Measurements from ENCODE around the gene ADIG. TPM values are rescaled to one million over a fixed set of nuclear protein-coding genes. Genes with fewer than 3 reads are reported as not detected.

ADIG gene
- total RNA-seq, 1 donor from 2014 or later: not detected

DNA sequence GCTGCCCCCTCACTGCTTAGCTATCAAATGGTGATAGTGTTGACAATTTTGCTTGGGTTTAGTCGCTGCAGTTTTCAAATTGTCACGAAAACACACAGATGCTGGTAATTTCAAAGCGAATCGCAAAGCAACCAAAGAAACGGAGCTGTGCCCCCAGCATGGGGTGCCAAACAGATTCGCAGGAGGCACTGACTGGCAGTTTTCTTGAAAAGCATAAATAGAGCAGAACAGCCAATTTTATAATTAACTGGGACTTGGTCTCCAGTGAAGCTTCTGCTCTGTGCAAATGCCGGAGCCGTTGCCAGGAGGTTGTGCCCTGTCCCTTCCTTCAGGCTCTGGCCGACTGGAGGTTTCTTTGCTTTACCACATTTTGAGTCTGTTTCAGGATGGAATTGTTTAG lies 39.4 kb downstream of the ADIG start:
- Histone ChIP-seq H3K4me1 (no peaks in the 10 kb centered on the region), H3K27me3 (ENCODE audit: low read depth) (peaks cover 80% of the 10 kb centered on the region), H3K27ac (replicated peaks) (no peak overlapping the region), H3K36me3 (no peaks in the 10 kb centered on the region), H3K4me3 (no peak overlapping the region), H3K9me3 (replicated peaks) (peaks cover 9% of the 10 kb centered on the region)
- no peak for DNase-seq
- TF ChIP-seq, protein P1, sequence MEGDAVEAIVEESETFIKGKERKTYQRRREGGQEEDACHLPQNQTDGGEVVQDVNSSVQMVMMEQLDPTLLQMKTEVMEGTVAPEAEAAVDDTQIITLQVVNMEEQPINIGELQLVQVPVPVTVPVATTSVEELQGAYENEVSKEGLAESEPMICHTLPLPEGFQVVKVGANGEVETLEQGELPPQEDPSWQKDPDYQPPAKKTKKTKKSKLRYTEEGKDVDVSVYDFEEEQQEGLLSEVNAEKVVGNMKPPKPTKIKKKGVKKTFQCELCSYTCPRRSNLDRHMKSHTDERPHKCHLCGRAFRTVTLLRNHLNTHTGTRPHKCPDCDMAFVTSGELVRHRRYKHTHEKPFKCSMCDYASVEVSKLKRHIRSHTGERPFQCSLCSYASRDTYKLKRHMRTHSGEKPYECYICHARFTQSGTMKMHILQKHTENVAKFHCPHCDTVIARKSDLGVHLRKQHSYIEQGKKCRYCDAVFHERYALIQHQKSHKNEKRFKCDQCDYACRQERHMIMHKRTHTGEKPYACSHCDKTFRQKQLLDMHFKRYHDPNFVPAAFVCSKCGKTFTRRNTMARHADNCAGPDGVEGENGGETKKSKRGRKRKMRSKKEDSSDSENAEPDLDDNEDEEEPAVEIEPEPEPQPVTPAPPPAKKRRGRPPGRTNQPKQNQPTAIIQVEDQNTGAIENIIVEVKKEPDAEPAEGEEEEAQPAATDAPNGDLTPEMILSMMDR (IDR thresholded peaks at IDR 0.05; ENCODE audit: borderline replicate concordance): no peak
- intact Hi-C loops (cut with micrococcal nuclease): no loop called here

DNA sequence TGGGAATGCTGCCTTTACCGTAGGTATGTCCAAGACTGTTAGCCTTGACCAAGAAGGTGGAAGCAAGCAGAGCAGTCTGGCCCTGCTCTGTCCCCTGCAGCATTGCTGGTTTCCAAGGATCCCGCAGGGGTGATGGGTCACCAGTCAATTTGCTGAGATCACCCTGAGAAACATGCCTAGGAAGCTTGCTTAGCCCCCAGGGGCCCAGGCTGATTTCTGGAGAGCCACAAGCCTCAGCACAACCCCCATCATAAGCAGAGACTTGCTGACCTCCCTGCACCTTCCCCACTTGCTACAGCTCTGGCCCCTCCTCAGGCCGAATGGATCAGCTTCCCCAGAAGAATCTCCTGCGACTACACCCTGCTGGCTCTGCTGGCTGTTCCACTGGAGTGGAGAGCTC lies 42.1 kb downstream of the ADIG start:
- TF ChIP-seq, protein P1 (IDR thresholded peaks at IDR 0.05; ENCODE audit: borderline replicate concordance): no peak
- Histone ChIP-seq H3K4me1 (no peaks in the 10 kb centered on the region), H3K4me3 (no peak overlapping the region), H3K9me3 (replicated peaks) (peaks cover 9% of the 10 kb centered on the region), H3K36me3 (no peaks in the 10 kb centered on the region), H3K27me3 (ENCODE audit: low read depth) (peaks cover 62% of the 10 kb centered on the region), H3K27ac (replicated peaks) (no peak overlapping the region)
- intact Hi-C loops (cut with micrococcal nuclease): no loop called here
- DNase-seq: no peak

DNA sequence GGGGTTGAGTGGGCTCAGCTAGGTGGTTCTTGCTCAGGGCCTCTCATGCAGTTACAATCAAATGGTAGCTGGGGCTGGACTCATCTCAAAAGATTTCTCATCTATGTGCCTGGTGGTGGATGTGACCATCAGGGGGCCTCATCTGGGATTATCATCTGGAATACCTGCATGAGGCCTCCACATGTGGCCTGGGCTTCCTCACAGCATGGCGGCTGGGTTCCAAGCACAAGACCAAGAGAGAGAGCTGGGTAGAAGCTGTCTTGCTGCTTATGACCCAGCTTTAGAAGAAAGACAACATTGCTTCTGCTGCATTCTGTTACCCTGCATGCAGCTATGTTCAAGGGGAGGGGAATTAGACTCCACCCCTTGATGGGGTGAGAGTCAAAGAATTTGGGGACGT lies 43.1 kb downstream of the ADIG start:
- TF ChIP-seq, protein P1 (IDR thresholded peaks at IDR 0.05; ENCODE audit: borderline replicate concordance): no peak
- peaks cover 9% of the 10 kb centered on the region for H3K9me3 ChIP-seq (replicated peaks)
- intact Hi-C loops (cut with micrococcal nuclease): no loop called here
- H3K4me3 ChIP-seq: no peak overlapping the region
- no peak for DNase-seq
- no peaks in the 10 kb centered on the region for H3K4me1 ChIP-seq
- no peaks in the 10 kb centered on the region for H3K36me3 ChIP-seq
- H3K27me3 ChIP-seq (ENCODE audit: low read depth): peaks cover 52% of the 10 kb centered on the region
- no peak overlapping the region for H3K27ac ChIP-seq (replicated peaks)

DNA sequence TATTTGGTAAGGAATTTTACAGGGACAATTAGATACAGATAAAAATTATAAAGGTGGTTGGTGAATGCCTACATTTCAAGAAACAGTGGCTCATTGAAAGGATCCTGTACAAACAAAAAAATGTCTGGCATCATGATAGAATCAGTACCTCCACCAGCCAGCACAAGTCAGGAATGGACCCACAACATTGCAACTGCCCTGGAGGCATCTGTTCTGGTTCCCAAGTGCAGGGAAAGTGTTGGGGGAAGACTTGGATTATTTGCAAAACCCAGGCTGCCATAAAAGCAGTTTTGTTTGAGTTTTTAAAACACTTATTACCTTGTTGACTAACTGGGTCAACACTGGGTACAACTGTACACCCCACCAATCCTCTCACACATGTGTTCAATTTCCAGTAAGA lies 44.9 kb downstream of the ADIG start:
- no peak for DNase-seq
- TF ChIP-seq, protein P1 (IDR thresholded peaks at IDR 0.05; ENCODE audit: borderline replicate concordance): no peak
- no peak overlapping the region for H3K4me3 ChIP-seq
- H3K9me3 ChIP-seq (replicated peaks): peaks cover 9% of the 10 kb centered on the region
- no peaks in the 10 kb centered on the region for H3K36me3 ChIP-seq
- no peaks in the 10 kb centered on the region for H3K4me1 ChIP-seq
- peaks cover 34% of the 10 kb centered on the region for H3K27me3 ChIP-seq (ENCODE audit: low read depth)
- no peak overlapping the region for H3K27ac ChIP-seq (replicated peaks)
- intact Hi-C loops (cut with micrococcal nuclease): no loop called here

DNA sequence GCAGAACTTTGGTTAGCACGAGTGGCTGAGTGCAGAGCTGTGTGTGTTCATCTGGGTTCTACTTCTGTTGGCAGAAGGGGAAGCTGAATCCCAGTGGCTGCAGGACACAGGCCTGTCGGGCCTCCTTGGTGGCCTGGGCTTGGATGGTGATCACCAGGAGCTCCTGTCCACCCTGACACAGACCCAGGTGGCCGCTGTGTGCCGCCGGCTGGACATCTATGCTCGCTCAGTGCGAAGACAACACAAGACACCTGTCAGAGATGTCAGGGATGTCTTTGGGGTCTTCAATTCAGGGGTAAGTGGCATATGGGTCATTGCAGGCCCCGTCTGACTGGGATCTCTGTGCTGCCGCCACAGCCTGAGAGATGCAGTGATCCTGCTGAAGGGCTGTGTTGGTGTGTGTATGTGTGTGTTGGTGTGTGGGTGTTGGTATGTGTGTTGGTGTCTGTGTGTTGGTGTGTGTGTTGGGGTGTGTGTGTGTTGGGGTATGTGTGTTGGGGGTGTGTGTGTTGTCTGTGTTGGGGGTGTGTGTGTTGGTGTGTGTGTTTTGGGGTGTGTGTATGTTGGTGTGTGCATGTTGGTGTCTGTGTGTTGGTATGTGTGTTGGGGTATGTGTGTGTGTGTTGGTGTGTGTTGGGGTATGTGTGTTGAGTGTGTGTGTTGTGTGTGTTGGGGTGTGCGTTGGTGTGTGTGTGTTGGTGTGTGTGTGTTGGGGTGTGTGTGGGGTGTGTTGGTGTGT lies 46.1 kb downstream of the ADIG start:
- no peaks in the 10 kb centered on the region for H3K36me3 ChIP-seq
- TF ChIP-seq, protein P1 (IDR thresholded peaks at IDR 0.05; ENCODE audit: borderline replicate concordance): no peak
- H3K4me1 ChIP-seq: no peaks in the 10 kb centered on the region
- DNase-seq: no peak
- H3K9me3 ChIP-seq (replicated peaks): peaks cover 9% of the 10 kb centered on the region
- H3K4me3 ChIP-seq: no peak overlapping the region
- peaks cover 29% of the 10 kb centered on the region for H3K27me3 ChIP-seq (ENCODE audit: low read depth)
- intact Hi-C loops (cut with micrococcal nuclease): no loop called here
- H3K27ac ChIP-seq (replicated peaks): no peak overlapping the region

Data from left ventricle myocardium inferior (tissue), 1 donor.